Midbrain (tissue), 1 donor: ENCODE measurements around the gene MAP2K4.
"Not testable (repeated sequence)": the region's sequence is repeated elsewhere in the genome, so short reads cannot be mapped to it uniquely, and the experiment has no call there.

Experiments
- DNase-seq: peaks from one replicate; lab custom pipeline; 2025; lab: John Stamatoyannopoulos, UW

The MAP2K4 gene

DNA sequence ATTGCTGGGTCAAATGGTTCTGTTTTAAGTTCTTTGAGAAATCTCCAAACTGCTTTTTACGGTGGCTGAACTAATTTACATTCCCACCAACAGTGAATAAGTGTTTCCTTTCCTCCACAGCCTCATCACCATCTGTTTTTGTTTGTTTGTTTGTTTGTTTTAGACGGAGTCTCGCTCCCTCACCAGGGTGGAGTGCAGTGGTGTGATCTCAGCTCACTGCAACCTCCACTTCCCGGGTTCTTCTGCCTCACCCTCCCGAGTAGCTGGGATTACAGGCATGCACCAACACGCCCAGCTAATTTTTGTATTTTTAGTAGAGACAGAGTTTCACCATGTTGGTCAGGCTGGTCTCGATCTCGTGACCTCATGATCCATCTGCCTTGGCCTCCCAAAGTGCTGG, 141.5 kb downstream of the MAP2K4 start:
- not testable (repeated sequence) for DNase-seq

DNA sequence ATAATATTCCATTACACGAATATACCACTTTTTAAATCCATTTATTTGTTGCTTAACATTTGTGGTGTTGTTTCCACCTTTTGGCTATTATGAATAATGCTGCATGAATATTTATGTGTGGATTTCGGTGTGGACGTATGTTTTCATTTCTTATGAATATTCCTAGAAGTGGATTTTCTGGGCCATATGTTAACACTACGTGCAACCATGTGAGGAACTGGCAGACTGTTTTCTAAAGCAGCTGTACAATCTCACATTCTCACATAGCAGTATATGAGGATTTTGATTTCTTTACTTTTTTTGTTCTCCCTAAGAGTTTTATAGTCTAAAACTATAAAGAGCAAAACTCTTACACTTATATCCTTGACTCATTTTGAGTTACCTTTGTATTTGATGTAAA, 143.4 kb downstream of the MAP2K4 start:
- no peak for DNase-seq

DNA sequence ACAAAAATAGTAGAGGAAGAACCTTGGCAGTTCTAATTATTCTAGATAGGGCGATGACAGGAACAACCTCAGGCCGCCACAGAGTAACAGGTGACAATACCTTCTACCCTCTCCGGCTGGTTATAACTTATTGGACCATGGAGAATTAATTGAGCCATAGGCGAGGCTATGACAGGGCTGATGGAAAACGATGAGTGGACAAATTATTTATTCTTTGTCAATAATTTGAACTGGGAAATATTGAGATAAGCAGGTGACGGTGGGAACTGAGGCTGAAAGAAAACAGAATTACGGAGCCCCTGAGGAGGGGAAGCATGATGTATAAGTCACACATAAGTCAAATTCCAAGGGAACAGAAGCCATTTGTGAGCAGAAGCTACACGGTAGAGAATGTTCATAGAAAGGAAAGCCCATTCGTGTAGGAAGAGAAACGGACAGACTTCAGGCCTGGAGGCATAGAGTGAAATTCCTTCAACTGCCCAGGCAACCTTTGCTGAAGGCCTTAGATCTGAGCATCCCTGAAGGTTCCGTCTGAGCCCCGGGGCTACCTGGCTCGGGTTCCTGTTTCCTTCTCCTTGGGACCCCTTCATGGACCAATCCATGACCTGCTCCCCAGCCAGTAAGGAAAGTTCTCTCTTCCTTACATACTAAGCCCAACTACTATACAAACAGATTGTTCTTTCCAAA, 158.1 kb downstream of the MAP2K4 start:
- no peak for DNase-seq

DNA sequence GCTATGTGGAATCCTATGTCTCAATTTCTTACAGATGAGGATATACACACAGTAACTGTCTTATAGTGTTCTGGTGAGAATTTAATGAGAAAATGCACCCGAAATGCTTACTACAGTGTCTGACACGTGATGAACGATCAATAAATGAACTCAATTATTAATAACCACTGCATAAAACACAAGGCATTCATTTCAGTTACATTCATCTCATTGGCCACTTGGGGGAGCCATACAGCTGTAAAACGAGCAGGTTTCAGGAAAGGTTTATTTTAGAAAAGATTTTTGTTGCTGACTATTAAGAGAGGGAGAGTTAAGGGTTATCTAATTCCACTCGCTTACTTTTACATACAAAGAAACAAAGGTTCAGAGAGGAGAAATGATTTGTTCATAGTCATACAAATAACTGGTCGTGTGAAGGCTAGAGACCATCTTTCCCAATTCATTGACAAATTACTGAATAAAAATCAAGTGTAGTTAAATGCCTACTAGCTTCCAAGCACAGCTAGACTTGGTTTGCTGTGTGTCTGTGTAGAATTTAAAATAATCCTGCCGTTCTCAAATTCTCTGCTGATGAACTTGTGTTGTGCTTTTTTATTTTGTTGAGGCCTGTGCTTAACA, 160.1 kb downstream of the MAP2K4 start:
- peak; percentile 29 for DNase-seq

DNA sequence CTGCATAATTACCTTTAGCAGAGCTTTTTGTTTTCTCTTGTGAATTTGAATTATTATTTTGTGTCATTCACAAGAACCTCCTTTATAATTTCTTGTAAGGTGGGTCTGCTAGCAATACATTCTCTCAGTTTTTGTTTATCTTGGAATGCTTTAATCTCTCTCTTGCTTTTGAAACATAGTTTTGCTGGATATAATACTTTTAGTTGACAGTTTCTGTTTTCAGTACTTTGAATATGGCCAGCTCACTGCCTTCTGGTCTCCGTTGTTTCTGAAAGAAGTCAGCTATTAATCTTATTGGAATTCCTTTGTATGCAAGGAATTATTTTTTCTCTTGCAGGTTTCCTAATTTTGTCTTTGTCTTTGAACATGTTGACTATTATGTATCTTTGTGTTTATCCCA, 167.0 kb downstream of the MAP2K4 start:
- DNase-seq: no peak

DNA sequence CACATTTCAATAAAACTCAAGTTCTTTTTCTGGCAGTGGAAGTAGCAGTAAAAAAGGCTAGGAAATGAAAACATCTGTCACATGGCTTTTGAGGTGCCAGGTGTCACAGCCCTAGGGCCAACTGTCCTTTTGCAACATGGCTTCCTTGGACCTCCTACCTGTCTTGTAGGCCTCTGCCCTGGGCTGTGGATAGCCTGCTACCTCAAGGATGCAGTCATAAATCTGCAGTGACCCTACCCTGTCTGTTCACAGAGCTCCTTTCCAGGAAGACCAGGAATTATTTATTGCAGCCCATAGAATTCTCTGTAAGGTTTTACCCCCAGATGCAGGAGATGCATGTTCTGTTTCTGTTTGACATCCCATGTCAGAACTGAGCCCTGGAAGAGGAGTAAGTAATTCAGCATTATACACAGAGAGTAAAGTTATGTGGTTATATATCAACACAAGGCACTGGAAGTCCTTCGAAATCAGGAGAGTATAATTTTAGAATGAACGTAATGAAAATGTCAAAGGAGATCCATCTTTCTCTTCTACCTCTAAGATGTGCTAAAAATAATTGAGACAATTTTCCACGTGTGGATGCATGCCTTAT, 172.6 kb downstream of the MAP2K4 start:
- DNase-seq: no peak
